Measurements from ENCODE around the gene GUCY1A1. TPM values are rescaled to one million over a fixed set of nuclear protein-coding genes. Genes with fewer than 3 reads are reported as not detected.

The GUCY1A1 gene
- total RNA-seq, 1 donor from 2014 or later: 47.1 TPM

DNA sequence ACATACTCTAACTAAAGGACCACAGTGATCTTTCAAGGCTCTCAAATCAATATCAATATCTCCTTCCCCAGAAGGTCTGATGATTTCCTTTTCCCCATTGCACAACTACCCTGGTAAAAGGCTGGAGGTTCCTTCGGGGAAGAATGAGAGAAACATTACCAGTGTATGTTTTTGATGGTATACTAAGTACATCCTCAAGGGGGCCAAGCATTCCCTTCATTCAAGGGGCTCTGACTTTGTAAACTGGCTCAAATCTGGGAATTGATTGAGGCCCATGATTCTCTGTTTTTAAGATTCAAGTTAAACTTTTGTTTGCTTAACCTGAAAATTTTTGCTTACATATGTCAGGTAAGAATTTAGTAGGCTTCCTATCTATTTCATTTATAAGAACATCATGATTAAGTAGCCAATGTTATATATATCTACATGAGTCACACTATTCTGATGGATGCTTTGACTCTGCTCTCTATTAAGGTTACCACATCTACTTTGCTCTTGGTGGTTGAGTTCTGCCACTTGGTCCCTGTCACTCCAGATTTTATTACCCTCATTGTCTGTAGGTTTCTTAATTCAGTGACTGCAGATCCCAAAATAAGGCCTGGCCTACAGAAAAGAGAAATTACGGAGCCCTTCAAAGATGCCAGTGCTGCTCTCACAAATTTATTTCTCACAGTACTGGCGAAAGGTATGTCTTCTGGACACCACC, 75.8 kb downstream of the GUCY1A1 start:
- DNase-seq: no peak

DNA sequence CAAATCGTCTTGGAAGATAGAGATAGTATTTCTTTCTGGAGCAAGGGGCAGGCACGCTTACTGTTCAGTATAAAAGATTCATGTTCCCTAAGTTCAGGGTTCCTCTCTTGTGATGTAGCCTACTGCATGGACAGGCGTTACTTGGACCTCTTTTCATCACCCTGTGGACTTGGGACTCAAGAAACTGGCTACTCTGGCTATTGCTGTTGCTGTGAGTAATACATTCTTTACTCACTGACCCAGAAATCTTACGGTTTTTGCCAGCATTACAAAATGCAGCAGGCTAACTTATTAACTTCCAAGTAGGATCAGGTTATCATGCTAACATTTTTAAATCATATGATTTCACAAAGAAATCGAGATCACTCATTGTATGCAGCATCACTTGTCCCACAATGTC, 79.3 kb downstream of the GUCY1A1 start:
- no peak for DNase-seq

GRCh38 chr4:155748039-155748438, 81.4 kb downstream of the GUCY1A1 start:
- DNase-seq: no peak

DNA sequence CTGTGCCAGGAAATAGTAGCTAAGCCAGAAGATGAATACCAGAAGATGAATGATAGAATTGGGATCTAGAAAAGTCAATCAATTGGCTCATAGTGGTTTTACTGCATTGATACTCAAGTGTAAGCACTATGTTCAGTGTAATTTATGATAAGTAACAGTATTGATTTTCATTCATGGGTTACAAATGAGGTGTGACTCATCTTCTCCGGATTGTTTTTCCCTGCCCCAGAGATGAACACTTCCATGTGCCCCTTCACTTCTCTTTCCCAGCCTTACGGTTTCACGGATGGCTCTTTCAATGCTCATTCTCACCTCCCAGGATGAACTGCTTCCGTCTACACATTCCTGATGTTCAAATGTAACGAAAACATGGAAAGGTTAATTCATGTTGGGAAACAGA, 82.4 kb downstream of the GUCY1A1 start:
- no peak for DNase-seq

DNA sequence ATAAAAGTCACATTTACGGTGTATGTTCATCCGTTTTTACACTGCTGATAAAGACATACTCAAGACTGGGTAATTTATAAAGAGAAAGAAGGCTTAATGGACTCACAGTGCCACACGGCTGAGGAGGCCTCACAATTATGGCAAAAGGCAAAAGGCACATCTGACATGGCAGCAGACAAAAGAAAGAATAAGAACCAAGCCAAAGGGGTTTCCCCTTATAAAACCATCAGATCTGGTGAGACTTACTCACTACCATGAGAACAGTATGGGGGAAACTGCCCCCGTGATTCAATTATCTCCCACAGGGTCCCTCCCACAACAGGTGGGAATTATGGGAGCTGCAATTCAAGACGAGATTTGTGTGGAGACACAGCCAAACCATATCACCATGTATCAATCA, 84.9 kb downstream of the GUCY1A1 start:
- no peak for DNase-seq

- DNase-seq: no peak
Measured at GRCh38 chr4:155757745-155758265, 91.2 kb downstream of the GUCY1A1 start.

DNA sequence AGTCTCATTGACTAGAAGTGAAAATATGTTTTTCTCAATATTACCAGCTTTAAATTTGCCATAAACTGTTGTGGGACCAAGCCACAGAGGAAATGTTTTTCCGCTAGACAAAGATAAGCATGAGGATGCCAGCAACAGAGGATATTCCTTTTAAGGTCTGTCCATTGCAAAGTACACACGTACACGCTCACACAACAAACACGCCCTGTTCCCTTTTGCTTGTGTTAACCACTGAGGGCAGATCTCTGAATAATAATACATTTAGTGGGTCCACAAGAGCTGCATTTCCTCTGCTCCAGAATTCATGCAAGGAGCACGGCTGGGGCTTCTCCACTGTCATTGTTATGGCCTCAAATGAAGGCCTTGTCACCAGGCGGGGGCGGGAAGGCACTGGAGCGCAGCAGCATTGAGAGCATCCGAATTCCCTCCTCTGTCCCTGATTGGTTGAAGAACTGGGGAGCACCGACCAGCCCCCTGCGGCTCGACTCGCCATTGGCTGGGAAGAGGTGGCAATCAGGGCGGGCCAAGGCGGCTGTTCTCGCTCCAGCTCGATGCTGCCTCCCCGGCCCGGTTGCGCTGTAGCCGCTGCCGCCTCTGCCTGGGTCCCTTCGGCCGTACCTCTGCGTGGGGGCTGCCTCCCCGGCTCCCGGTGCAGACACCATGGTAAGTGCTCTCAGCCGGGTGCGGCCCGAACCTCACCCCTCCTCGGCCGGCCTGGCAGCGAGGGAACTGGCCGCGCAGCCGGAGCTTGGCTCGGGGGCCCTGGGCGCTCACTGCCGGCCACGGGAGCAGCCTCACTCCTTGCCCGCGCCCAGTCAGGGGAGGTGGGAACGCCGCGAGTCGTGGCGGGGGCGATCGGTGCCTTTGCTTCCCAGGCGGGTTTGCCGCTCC, 92.1 kb downstream of the GUCY1A1 start, which contains the start of gene GUCY1B1:
Gene GUCY1B1 (plus strand): TSS at position 541 of the 891 bp plus-strand sequence. CDS start 120 bp downstream, at position 661.
- peak; percentile 96 for DNase-seq

DNA sequence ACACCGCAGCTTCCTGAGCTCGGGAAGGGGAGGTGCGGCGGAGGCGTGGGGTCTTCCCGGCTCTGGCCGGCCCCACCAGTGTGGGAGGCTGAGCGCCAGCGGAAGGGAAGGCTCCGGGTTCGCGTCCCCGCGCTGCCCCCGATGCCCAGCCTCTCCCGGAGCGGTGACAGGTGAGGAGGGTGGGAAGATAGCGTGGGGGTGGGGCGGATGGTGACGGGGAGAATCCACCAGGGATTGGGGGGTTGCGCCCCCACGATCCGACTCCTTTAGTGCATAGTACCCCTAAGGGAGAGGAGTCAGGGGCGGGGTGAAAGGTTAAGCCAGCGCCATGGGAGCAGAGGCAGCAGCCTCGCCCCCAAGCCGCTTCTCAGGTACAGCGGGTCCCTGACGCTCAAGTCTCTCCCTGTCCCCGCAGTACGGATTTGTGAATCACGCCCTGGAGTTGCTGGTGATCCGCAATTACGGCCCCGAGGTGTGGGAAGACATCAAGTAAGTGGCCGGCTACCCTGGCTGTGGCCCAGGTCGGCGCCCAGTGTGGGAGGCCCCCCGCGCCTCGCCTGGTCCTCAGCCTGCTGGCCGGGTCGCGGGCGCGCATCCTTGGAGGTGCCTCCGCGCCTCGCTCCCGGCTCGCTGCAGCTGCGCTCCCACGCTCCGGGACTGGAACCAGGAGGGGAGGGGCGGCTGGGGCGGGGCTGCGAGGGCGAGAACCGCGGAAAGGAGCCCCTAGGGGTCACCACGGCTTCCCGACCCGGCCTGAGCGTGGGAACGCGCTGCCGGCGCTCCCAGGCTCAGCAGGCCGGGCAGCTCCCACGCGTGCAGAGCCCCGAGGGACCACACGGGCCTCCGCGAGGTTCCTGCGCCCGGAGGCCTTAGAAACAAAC, 93.0 kb downstream of the GUCY1A1 start:
- peak; percentile 82 for DNase-seq

- DNase-seq: no peak
Measured at GRCh38 chr4:155761047-155761446, 94.4 kb downstream of the GUCY1A1 start.

DNA sequence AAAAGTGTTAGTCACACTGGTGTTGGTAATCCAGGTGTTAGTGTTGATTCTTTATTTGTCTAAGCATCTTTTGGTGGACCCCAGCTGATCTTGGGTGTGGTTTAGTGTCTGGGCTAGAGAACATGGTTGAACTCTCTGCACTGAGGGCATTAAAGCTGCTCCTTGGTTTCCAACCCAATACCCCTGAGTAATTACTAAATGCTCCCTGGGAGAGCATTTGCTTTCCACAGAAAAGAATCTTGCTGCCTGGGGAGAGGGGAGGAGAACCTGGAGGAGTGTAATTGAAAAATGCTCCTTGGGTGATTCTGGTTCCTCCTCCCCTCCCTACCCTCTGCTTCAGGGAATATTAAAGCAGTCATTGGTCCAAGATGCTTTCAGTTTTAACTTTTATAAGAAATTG, 95.3 kb downstream of the GUCY1A1 start:
- no peak for DNase-seq

- peak; percentile 61 for DNase-seq
Measured at GRCh38 chr4:155762334-155762733, 95.7 kb downstream of the GUCY1A1 start.

GRCh38 chr4:155763551-155763950, 96.9 kb downstream of the GUCY1A1 start:
- DNase-seq: no peak

DNA sequence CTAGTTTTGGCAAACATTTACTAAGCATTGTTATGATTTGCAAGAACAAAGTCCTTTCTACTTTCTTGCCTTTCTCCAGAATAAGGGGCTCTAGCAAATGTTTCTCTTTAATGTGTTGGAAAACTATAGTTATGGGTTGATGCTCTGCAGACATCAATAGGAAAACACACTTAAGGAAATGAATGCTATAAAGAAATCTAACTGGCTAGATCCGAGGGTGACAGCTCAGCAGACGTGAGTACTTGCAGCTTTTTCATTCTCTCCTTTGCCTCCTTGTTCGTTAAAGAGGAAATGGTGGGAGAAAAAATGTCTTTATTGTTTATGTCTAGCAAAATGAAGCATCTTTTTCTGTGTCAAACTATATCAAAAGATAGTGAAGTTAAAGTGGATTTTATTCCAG, 98.5 kb downstream of the GUCY1A1 start:
- DNase-seq: no peak

DNA sequence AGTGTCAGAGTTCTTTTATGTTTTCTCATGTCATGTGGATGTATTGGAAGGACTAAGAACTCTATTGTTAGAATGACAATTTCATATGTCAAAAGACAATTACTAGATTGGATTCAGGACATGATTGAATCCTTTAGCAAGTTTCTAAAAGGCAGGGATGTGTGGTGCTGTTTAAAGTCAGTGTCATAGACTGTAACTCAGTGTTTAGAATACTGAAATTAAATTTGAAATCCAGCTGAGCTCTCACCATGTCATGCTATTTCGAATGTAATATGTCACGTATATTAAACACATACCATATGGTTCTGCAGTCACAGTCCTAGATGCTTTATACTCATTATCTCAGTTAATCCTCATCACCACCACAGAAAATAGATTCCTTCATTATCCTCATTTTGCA, 100.0 kb downstream of the GUCY1A1 start:
- peak; percentile 27 for DNase-seq

GRCh38 chr4:155768370-155768769, 101.7 kb downstream of the GUCY1A1 start:
- no peak for DNase-seq

GRCh38 chr4:155769090-155769489, 102.4 kb downstream of the GUCY1A1 start:
- no peak for DNase-seq

DNA sequence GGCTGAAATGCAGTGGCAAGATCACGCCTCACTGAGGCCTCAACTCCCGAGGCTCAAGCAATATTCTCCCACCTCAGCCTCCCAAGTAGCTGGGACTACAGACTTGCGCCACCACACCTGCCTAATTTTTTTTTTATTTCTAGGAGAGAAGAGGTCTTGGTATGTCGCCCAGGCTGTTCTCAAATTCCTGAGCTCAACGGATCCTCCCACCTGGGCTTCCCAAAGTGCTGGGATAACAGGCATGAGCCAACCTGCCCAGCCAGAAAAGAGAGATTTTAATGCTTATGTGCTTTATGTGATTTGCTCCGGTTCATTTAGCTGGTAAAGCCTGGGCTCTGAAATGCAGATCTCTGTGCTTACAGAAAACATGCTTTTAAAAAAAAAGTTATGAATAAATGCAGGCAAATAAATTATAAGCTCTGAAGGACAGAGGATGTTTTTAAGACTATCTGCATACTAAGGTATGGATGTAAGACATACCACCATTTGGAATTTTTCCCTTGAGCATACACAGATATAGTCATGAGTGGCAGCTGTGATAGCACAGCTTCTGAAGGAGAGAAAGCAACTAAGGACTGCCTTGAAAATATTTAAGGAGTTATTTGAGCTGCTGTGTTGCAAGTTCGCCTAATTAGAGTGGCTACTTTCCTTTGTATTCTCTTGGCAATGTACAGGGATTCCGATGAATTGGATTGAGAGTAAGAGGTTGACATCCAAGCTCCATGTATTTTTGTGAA, 106.0 kb downstream of the GUCY1A1 start:
- DNase-seq: peak; percentile 39

DNA sequence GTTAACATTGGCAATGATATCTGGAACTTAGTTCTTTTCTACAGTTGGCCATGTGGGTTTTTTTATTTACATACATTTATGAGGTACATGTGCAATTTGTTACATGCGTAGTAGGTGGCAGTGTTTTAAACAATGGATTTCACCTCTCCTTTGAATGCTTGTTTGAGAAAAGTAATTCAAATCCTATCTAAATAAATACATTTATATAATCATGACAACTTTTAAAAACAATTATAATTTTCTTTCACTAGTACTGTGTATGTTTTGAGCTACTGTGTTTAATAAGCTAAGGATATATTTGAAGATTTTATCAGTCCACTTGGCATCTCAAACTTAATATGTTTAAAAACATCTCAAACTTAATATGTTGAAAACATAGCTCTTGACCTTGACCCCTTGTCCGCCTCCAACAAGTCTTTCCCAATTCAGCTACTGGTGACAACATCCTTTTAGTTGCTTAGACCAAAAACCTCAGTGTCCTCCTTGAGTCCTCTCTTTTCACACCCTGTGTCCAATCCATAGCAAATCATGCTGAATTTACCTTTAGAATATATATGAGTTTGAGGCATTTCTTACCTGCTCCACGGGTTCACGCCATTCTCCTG, 106.7 kb downstream of the GUCY1A1 start:
- DNase-seq: no peak

- no peak for DNase-seq
Measured at GRCh38 chr4:155774033-155774432, 107.4 kb downstream of the GUCY1A1 start.

- peak; percentile 90 for DNase-seq
Measured at GRCh38 chr4:155777971-155778735, 111.5 kb downstream of the GUCY1A1 start.
